RWPE1 (cell line): Measurements from ENCODE around the gene GLT8D2.

Experiments used
- CTCF ChIA-PET: fragments of 350-600 bp; sonication (Branson Sonifier 250); formaldehyde crosslinking; extraction: SDS; loops from one replicate; lab custom pipeline; 2021; lab: Yijun Ruan, JAX
- POLR2A ChIA-PET: fragments of 400-600 bp; formaldehyde crosslinking; extraction: SDS; loops from one replicate; lab custom pipeline; 2020; ENCODE audit warnings: antibody characterized with exemption; ENCODE audit not compliant: low non-redundant PET; lab: Yijun Ruan, JAX
- DNase-seq: peaks from one replicate; pipeline ENCODE4 v3.0.0; 2012; ENCODE audit warnings: low spot score
- H3K27ac ChIP-seq: fragments of 450-650 bp; 2 replicates; pipeline ENCODE4 v1.5.1; 2017
- TF ChIP-seq, protein P1 (sequence below): fragments of 450-650 bp; conservative IDR thresholded peaks from 2 replicates; pipeline ENCODE4 v1.5.1; 2017; ENCODE audit warnings: low read depth, mild to moderate bottlenecking

Gene GLT8D2

DNA sequence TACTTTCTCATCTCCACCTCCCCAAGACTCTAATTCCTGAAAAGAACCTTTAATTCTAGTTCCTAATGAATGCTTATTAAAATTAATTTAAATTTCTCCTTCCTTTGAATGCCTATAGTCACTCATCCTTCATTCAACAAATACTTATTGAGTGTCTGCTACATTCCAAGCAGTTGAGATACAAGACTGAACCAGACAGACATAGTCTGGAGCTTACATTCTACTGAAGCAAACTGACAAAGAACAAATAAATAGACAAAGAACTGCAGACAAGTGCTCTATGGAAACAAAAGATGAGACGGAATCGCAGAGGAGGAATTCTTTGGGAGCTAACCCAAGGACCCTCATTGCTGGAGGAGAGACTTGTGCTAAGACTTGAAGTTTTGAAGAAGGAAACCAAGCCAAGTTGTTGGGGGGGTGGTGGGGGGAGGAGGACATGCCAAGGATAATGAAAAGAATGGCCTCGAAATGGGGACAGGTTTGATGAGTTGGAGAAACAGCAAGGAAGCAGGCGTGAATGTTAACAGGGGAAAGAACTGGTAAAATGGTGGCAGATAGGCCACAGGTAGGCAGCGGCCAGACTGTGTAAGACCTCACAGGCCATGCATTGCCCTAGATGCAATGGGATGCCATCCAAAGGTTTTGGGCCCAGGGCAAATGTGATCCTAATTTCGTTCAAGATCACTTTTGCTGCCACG is 94.0 kb downstream of the GLT8D2 start:
- TF ChIP-seq, protein P1, sequence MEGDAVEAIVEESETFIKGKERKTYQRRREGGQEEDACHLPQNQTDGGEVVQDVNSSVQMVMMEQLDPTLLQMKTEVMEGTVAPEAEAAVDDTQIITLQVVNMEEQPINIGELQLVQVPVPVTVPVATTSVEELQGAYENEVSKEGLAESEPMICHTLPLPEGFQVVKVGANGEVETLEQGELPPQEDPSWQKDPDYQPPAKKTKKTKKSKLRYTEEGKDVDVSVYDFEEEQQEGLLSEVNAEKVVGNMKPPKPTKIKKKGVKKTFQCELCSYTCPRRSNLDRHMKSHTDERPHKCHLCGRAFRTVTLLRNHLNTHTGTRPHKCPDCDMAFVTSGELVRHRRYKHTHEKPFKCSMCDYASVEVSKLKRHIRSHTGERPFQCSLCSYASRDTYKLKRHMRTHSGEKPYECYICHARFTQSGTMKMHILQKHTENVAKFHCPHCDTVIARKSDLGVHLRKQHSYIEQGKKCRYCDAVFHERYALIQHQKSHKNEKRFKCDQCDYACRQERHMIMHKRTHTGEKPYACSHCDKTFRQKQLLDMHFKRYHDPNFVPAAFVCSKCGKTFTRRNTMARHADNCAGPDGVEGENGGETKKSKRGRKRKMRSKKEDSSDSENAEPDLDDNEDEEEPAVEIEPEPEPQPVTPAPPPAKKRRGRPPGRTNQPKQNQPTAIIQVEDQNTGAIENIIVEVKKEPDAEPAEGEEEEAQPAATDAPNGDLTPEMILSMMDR = no peak
- DNase-seq = no peak
- CTCF ChIA-PET = interaction anchor here (0.6 to 1.6 kb wide), 3 partner anchors 11 to 329 kb away, joined by 3 to 4 read pairs (median 3); no protein-coding TSS in a partner anchor
- POLR2A ChIA-PET = interaction anchor here (1.4 kb wide), 1 partner anchor 10 kb away, joined by 9 read pairs; the partner anchor contains the start of gene TDG
- H3K27ac ChIP-seq = peak overlapping the region; percentile 95

DNA sequence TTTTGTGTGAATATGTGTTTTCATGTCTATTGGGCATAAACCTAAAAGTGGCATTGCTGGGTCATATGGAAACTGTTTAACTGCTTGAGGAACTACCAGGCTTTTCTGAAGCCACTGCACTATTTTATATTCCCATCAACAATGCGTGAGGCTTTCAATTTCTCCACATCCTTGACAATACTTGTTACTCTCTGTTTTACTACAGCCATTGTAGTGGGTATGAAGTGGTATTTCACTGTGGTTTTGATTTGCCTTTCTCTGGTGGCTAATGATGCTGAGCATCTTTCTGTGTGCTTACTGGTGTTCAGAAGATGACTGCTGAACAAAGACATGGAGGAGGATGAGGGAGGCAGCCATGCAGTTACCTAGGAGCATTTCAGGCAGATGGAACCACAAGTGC is 97.5 kb downstream of the GLT8D2 start:
- no peak overlapping the region for H3K27ac ChIP-seq
- CTCF ChIA-PET = no interaction called here
- POLR2A ChIA-PET = no interaction called here
- no peak for DNase-seq
- TF ChIP-seq, protein P1 = no peak

- H3K27ac ChIP-seq = no peak overlapping the region
- no peak for DNase-seq
- CTCF ChIA-PET = interaction anchor here (0.7 to 0.8 kb wide), 2 partner anchors 116 to 160 kb away, joined by 3 to 6 read pairs; partner anchors contain the start of gene HCFC2
- POLR2A ChIA-PET = interaction anchor here (0.6 kb wide), 1 partner anchor 120 kb away, joined by 3 read pairs; no protein-coding TSS in a partner anchor
- TF ChIP-seq, protein P1 = no peak
These were observed 101.1 kb downstream of the GLT8D2 start for GRCh38 chr12:103948746-103949406.

DNA sequence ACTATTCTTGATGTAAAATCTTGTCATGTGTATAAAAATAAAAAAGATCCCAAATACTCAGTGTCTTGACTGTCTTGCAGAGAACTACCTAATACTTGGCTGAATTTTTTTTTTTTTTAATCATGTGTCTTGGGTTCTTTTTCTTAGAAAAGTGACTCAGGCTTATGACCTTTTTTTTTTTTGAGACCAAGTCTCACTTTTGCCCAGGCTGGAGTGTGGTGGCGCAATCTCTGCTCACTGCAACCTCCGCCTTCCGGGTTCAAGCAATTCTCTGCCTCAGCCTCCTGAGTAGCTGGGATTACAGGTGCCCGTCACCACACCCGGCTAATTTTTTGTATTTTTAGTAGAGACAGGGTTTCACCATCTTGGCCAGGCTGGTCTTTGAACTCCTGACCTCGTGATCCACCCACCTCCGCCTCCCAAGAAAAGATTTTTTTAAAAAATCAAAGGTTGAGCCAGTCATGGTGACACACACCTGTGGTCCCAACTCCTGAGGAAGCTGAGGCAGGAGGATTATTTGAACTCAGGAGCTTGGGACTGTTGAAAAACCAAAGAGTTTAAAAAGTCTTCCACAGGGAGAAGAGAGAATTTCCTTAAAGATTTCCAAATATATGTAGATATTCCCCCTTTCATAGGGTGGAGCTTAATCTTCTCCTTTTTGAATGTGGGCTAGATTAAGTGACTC is 102.0 kb downstream of the GLT8D2 start:
- no peak overlapping the region for H3K27ac ChIP-seq
- ChIA-PET POLR2A (no interaction called here), CTCF (interaction anchor here (0.7 to 0.8 kb wide), 2 partner anchors 117 to 160 kb away, joined by 3 to 6 read pairs; partner anchors contain the start of gene HCFC2)
- DNase-seq = no peak
- TF ChIP-seq, protein P1 = no peak

DNA sequence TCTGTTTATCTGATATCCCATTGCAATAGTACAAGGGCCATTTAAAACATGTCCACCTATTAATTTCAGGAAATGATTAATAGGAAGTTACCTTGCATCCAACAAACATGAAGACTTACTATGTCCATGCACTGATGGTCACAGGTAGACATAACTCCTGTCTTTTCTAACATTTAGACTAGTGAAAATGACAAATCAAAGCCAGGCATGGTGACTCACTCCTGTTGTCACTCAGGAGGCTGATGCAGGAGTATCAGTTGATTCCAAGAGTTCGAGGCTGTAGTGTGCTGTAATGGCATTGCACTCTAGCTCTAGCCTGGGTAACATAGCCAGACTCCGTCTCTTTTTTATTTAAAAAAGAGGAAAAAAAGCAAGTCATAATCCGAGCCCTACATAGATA is 105.0 kb downstream of the GLT8D2 start:
- no peak overlapping the region for H3K27ac ChIP-seq
- DNase-seq = no peak
- TF ChIP-seq, protein P1 = no peak
- CTCF ChIA-PET = interaction anchor here (0.6 kb wide), 1 partner anchor 317 kb away, joined by 3 read pairs; no protein-coding TSS in a partner anchor
- POLR2A ChIA-PET = no interaction called here
